Measurements from ENCODE around the gene S100A8.
"Not testable (repeated sequence)": the region's sequence is repeated elsewhere in the genome, so short reads cannot be mapped to it uniquely, and the experiment has no call there.

Gene S100A8

DNA sequence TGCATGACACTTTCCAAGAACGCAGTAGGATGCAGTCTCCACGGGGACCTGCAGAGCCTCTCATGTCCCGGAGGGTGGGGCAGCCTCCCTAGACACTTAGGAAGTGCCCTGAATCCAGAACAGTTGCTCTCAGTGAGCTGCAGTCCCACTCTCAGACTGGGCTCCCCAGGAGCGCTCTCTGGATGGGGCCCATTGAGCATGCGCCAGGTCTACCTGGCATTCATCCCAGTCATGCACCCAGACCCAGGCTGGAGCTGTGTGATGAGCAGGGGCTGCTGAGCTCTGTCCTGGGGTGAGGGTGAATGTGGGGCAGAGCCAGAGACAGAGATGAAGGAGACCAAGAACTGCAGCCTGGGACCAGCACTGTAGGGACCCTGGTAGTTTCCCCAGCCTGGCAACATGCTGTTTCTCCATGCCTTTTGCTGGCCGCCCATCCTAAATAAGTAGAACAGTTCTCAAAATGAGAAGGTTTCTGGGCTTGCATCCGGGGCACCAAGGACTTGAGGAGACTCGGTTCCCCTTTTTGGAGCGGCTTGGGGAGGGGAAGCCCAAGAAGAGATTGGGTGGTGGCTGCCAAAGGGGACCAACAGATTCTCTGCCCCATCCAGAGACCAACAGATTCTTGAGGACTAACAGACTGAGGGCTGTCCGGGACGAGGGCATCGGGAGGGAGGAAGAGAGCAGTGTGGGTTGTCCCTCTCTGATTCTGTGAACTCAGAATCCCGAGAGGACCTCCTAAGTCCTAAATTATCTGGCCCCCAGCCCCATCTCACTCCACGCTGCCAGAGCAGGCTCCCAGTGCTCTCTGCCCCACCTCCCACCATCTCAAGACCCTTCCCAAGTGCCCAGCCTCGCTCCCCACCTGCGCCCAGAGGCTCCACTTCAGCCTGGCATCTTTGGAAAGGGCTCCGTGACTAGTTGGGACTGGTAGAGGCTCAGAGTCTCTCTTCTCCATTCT, 41.2 kb downstream of the S100A8 start:
- DNase-seq (ENCODE audit: low read depth): no peak
- TF ChIP-seq CTCF (IDR thresholded peaks at IDR 0.05; ENCODE audit: low read depth, low read length, missing control alignments): no peak
- in situ Hi-C loops (cut with HindIII; ENCODE audit: low sequenced_read_pairs): no loop called here
- no peak overlapping the region for H3K4me3 ChIP-seq (ENCODE audit: low read depth, low read length)

DNA sequence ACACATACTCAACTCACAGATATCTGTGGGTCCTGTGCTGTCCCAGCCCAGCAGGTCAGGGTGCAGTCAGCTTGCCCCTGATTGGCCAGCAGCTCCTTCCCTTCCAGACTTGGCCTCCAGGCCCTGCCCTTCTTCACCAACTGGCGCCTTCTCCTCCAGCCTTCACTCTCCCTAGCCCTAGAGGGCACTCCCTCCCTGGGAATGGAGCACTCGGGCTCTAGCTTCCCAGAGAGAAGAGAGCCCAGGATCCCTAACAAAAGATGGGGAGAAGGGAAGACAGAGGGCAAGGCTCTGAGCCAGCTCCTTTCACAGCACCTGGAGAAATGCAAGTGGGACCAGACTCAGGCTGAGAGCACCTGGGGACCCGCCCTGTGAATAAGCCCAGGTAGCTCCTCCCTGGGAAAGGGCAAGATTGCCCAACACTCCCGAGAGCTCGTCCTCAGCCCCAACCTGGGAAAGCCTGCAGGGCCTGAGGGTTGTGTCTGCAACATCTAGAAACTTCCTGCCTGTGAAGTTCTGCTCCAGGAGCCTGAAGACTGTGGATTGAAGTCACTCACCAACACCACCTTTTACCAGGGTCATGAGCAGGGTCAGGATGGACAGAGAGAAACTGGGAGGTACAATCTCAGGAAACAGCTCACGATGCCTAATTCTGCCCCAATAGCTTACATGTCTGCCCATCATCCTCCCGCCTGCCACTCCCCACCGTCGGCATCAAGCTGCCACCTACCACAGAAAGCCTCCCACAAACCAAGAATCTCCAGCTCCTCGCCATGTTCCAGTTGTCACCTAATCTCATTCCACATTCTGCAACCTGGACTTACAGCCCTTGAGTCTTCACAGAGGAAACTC, 42.1 kb downstream of the S100A8 start, which contains the start of gene PGLYRP4:
TSS of gene PGLYRP4 (minus strand) at position 331 of the 852 bp plus-strand sequence. CDS start 909 bp downstream, outside the sequence.
- in situ Hi-C loops (cut with HindIII; ENCODE audit: low sequenced_read_pairs): no loop called here
- no peak for TF ChIP-seq CTCF (IDR thresholded peaks at IDR 0.05; ENCODE audit: low read depth, low read length, missing control alignments)
- no peak for DNase-seq (ENCODE audit: low read depth)
- H3K4me3 ChIP-seq (ENCODE audit: low read depth, low read length): no peak within 1 kb of the TSS

DNA sequence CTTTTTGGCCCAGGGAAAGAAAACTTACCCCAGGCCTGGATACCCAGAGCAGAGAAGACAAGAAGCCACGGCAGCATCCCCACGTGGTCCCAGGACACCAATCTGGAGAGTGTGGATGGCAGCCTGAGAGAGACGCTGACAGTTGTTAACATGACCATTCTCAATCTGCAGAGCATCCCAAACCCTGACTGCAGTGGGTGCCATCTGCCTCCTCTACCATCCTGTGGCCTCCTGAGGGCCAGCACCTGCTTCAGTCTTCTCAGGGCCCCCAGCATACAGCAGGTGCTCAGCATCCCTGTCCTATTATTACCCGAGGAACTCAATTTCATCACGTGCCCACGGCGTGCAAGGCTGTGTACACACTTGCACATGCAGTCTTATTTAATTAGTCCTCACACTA, 43.0 kb downstream of the S100A8 start:
- no peak for DNase-seq (ENCODE audit: low read depth)
- in situ Hi-C loops (cut with HindIII; ENCODE audit: low sequenced_read_pairs): no loop called here
- TF ChIP-seq CTCF (IDR thresholded peaks at IDR 0.05; ENCODE audit: low read depth, low read length, missing control alignments): no peak
- no peak overlapping the region for H3K4me3 ChIP-seq (ENCODE audit: low read depth, low read length)

GRCh38 chr1:153347049-153347448, 43.8 kb downstream of the S100A8 start:
- DNase-seq (ENCODE audit: low read depth); in situ Hi-C loops (cut with HindIII; ENCODE audit: low sequenced_read_pairs); H3K4me3 ChIP-seq (ENCODE audit: low read depth, low read length): not testable (repeated sequence)

- in situ Hi-C loops (cut with HindIII; ENCODE audit: low sequenced_read_pairs): no loop called here
- TF ChIP-seq CTCF (IDR thresholded peaks at IDR 0.05; ENCODE audit: low read depth, low read length, missing control alignments): no peak
- no peak overlapping the region for H3K4me3 ChIP-seq (ENCODE audit: low read depth, low read length)
- DNase-seq (ENCODE audit: low read depth): no peak
These were observed 44.7 kb downstream of the S100A8 start for GRCh38 chr1:153346077-153346723.

GRCh38 chr1:153345187-153346076, 45.4 kb downstream of the S100A8 start:
- no peak for TF ChIP-seq CTCF (IDR thresholded peaks at IDR 0.05; ENCODE audit: low read depth, low read length, missing control alignments)
- no peak for DNase-seq (ENCODE audit: low read depth)
- in situ Hi-C loops (cut with HindIII; ENCODE audit: low sequenced_read_pairs): no loop called here
- no peak overlapping the region for H3K4me3 ChIP-seq (ENCODE audit: low read depth, low read length)

Data from astrocyte of the cerebellum (primary cell).